Mesendoderm (in vitro differentiated cells): Measurements from ENCODE around the gene TMEM132C.

Source experiments
- DNase-seq: peaks from one replicate; pipeline ENCODE4 v3.0.0; 2013
- H2AK5ac ChIP-seq: 2 replicates; pipeline ENCODE4 v1.6.1; 2013; ENCODE audit warnings: low read length, inconsistent platforms
- H2BK120ac ChIP-seq: 2 replicates; pipeline ENCODE4 v1.6.1; 2013; ENCODE audit warnings: low read depth, mild to moderate bottlenecking, low read length, moderate library complexity, mixed read lengths
- H2BK15ac ChIP-seq: replicated peaks from 2 replicates; pipeline ENCODE4 v1.6.1; 2013; ENCODE audit warnings: low read depth, mild to moderate bottlenecking, moderate library complexity
- H2BK5ac ChIP-seq: 2 replicates; pipeline ENCODE4 v1.6.1; 2013; ENCODE audit warnings: low read length, inconsistent platforms
- H3K18ac ChIP-seq: 2 replicates; pipeline ENCODE4 v1.6.1; 2013; ENCODE audit warnings: mild to moderate bottlenecking, low read length, mixed read lengths
- H3K23ac ChIP-seq: one replicate; pipeline ENCODE4 v1.6.1; 2013; ENCODE audit warnings: low read length
- H3K27ac ChIP-seq: 2 replicates; pipeline ENCODE4 v1.5.1; 2013; ENCODE audit warnings: low read depth, mild to moderate bottlenecking, inconsistent platforms, low read length, moderate library complexity
- H3K27me3 ChIP-seq: 2 replicates; pipeline ENCODE4 v1.6.1; 2013; ENCODE audit warnings: low read length, control low read depth, mild to moderate bottlenecking, inconsistent platforms; ENCODE audit not compliant: insufficient read depth, poor library complexity
- H3K36me3 ChIP-seq: 2 replicates; pipeline ENCODE4 v1.6.1; 2013; ENCODE audit warnings: low read length, inconsistent platforms; ENCODE audit not compliant: control insufficient read depth, insufficient read depth
- H3K4ac ChIP-seq: one replicate; pipeline ENCODE4 v1.6.1; 2013; ENCODE audit warnings: low read depth, mild to moderate bottlenecking, low read length, moderate library complexity
- H3K4me1 ChIP-seq: 2 replicates; pipeline ENCODE4 v1.6.1; 2013; ENCODE audit warnings: low read depth, low read length, inconsistent platforms; ENCODE audit not compliant: control insufficient read depth
- H3K4me2 ChIP-seq: 2 replicates; pipeline ENCODE4 v1.6.1; 2013; ENCODE audit warnings: low read length
- H3K4me3 ChIP-seq: 2 replicates; pipeline ENCODE4 v1.5.1; 2013; ENCODE audit warnings: mild to moderate bottlenecking, low read length
- H3K56ac ChIP-seq: one replicate; pipeline ENCODE4 v1.6.1; 2013; ENCODE audit warnings: low read length
- H3K79me1 ChIP-seq: 2 replicates; pipeline ENCODE4 v1.6.1; 2013; ENCODE audit warnings: low read length, inconsistent platforms
- H3K79me2 ChIP-seq: 2 replicates; pipeline ENCODE4 v1.6.1; 2013; ENCODE audit warnings: mild to moderate bottlenecking, low read length; ENCODE audit not compliant: control insufficient read depth, insufficient read depth
- H3K9ac ChIP-seq: 2 replicates; pipeline ENCODE4 v1.6.1; 2013; ENCODE audit warnings: low read length, inconsistent platforms
- H4K5ac ChIP-seq: one replicate; pipeline ENCODE4 v1.6.1; 2013; ENCODE audit warnings: low read length
- H4K8ac ChIP-seq: one replicate; pipeline ENCODE4 v1.6.1; 2013; ENCODE audit warnings: low read depth, mild to moderate bottlenecking, control low read depth, low read length, moderate library complexity
- WGBS: extraction: QIAGEN DNeasy Blood & Tissue Kit; methylation state at CpG from one replicate; pipeline ENCODE4 v1.1.7; 2013; ENCODE audit warnings: low lambda C conversion rate, missing lambda C conversion rate; ENCODE audit not compliant: insufficient coverage; ENCODE audit errors: extremely low coverage; 5-methylcytosine and 5-hydroxymethylcytosine counted together

TMEM132C gene

GRCh38 chr12:128259556-128260070, 7.4 kb upstream of the TMEM132C start:
- Histone ChIP-seq H2BK120ac (no peak overlapping the region), H3K9ac (no peak overlapping the region), H3K4me3 (no peak overlapping the region), H3K56ac (no peak overlapping the region), H3K27ac (no peak overlapping the region), H3K4ac (no peak overlapping the region), H3K36me3 (no peaks in the 10 kb centered on the region), H3K23ac (no peak overlapping the region), H3K18ac (no peak overlapping the region), H3K27me3 (no peaks in the 10 kb centered on the region), H2AK5ac (no peak overlapping the region), H2BK5ac (no peak overlapping the region), H3K4me1 (no peaks in the 10 kb centered on the region), H4K8ac (no peak overlapping the region), H4K5ac (no peak overlapping the region), H2BK15ac (no peak overlapping the region), H3K4me2 (no peak overlapping the region), H3K79me1 (no peaks in the 10 kb centered on the region), H3K79me2 (no peaks in the 10 kb centered on the region)
- peak; percentile 60 for DNase-seq
- no CpG with 5 or more reads among the region's 5 CpGs for WGBS

GRCh38 chr12:128261757-128262156, 5.2 kb upstream of the TMEM132C start:
- Histone ChIP-seq H3K27me3 (peaks cover 15% of the 10 kb centered on the region), H2BK15ac (no peak overlapping the region), H3K4ac (no peak overlapping the region), H3K23ac (no peak overlapping the region), H3K9ac (no peak overlapping the region), H4K8ac (no peak overlapping the region), H3K4me3 (no peak overlapping the region), H3K56ac (no peak overlapping the region), H3K36me3 (no peaks in the 10 kb centered on the region), H3K27ac (no peak overlapping the region), H3K4me1 (no peaks in the 10 kb centered on the region), H4K5ac (no peak overlapping the region), H3K79me1 (no peaks in the 10 kb centered on the region), H3K18ac (no peak overlapping the region), H2AK5ac (no peak overlapping the region), H2BK5ac (no peak overlapping the region), H2BK120ac (no peak overlapping the region), H3K79me2 (no peaks in the 10 kb centered on the region), H3K4me2 (no peak overlapping the region)
- no peak for DNase-seq
- 100% methylated on average over 1 of the region's 3 CpGs for WGBS

- no CpG with 5 or more reads among the region's 7 CpGs for WGBS
- no peaks in the 10 kb centered on the region for H3K4me1 ChIP-seq
- H3K18ac ChIP-seq: no peak overlapping the region
- no peak overlapping the region for H2AK5ac ChIP-seq
- H3K4ac ChIP-seq: no peak overlapping the region
- H2BK15ac ChIP-seq: no peak overlapping the region
- no peak overlapping the region for H3K23ac ChIP-seq
- no peaks in the 10 kb centered on the region for H3K79me2 ChIP-seq
- DNase-seq: no peak
- H3K4me2 ChIP-seq: no peak overlapping the region
- H2BK120ac ChIP-seq: no peak overlapping the region
- H3K79me1 ChIP-seq: no peaks in the 10 kb centered on the region
- no peak overlapping the region for H3K4me3 ChIP-seq
- no peak overlapping the region for H2BK5ac ChIP-seq
- H3K27ac ChIP-seq: no peak overlapping the region
- H3K27me3 ChIP-seq: peaks cover 40% of the 10 kb centered on the region
- no peaks in the 10 kb centered on the region for H3K36me3 ChIP-seq
- H3K56ac ChIP-seq: no peak overlapping the region
- no peak overlapping the region for H4K5ac ChIP-seq
- H3K9ac ChIP-seq: no peak overlapping the region
- no peak overlapping the region for H4K8ac ChIP-seq
Measured at GRCh38 chr12:128265566-128265965, 1.4 kb upstream of the TMEM132C start.

- Histone ChIP-seq H3K79me1 (no peaks in the 10 kb centered on the region), H2BK5ac (no peak overlapping the region), H3K4me1 (no peaks in the 10 kb centered on the region), H2BK15ac (no peak overlapping the region), H4K8ac (no peak overlapping the region), H3K27me3 (peaks cover 40% of the 10 kb centered on the region), H3K36me3 (no peaks in the 10 kb centered on the region), H4K5ac (no peak overlapping the region), H3K4me2 (no peak overlapping the region), H3K56ac (no peak overlapping the region), H3K27ac (no peak overlapping the region), H2BK120ac (no peak overlapping the region), H3K18ac (no peak overlapping the region), H2AK5ac (no peak overlapping the region), H3K23ac (no peak overlapping the region), H3K4me3 (no peak overlapping the region), H3K4ac (no peak overlapping the region), H3K9ac (no peak overlapping the region), H3K79me2 (no peaks in the 10 kb centered on the region)
- DNase-seq: no peak
- WGBS: no CpG with 5 or more reads among the region's 12 CpGs
Measured at GRCh38 chr12:128266086-128266485, 884 bp upstream of the TMEM132C start.

GRCh38 chr12:128266541-128267130, 334 bp upstream of the TMEM132C start:
- H3K27ac ChIP-seq: no peak overlapping the region
- no peak overlapping the region for H3K18ac ChIP-seq
- H2BK120ac ChIP-seq: no peak overlapping the region
- H3K36me3 ChIP-seq: no peaks in the 10 kb centered on the region
- no peak overlapping the region for H3K9ac ChIP-seq
- no peak overlapping the region for H2BK5ac ChIP-seq
- H3K4me1 ChIP-seq: no peaks in the 10 kb centered on the region
- no peaks in the 10 kb centered on the region for H3K79me1 ChIP-seq
- peak; percentile 19 for DNase-seq
- H2BK15ac ChIP-seq: no peak overlapping the region
- no CpG with 5 or more reads among the region's 58 CpGs for WGBS
- H3K4me3 ChIP-seq: no peak overlapping the region
- no peaks in the 10 kb centered on the region for H3K79me2 ChIP-seq
- H4K5ac ChIP-seq: no peak overlapping the region
- no peak overlapping the region for H3K56ac ChIP-seq
- H3K23ac ChIP-seq: no peak overlapping the region
- H3K27me3 ChIP-seq: peaks cover 40% of the 10 kb centered on the region
- H4K8ac ChIP-seq: no peak overlapping the region
- no peak overlapping the region for H2AK5ac ChIP-seq
- H3K4me2 ChIP-seq: peak overlapping the region; percentile 29
- no peak overlapping the region for H3K4ac ChIP-seq
